Esophagus muscularis mucosa (tissue), 4 donors: ENCODE results near the gene TNNT2.

Source experiments
- CTCF ChIP-seq, 3 experiments: fragments of 200-600 bp in 2 of 3; fragments of 450-650 bp in 1 of 3; sonication (generic) in 2 of 3; IDR thresholded peaks; one replicate each; pipeline ENCODE4 v1.5.1; 2017 to 2019; ENCODE audit warnings: antibody characterized with exemption in 3 of 3, mild to moderate bottlenecking in 2 of 3, moderate library complexity in 1 of 3
- EP300 ChIP-seq: sonication (generic); formaldehyde crosslinking; IDR thresholded peaks from one replicate; pipeline ENCODE4 v1.6.1; 2017; ENCODE audit warnings: antibody characterized with exemption
- POLR2A ChIP-seq: fragments of 450-650 bp; IDR thresholded peaks from one replicate; pipeline ENCODE4 v1.6.1; 2017; ENCODE audit warnings: antibody characterized with exemption, moderate library complexity, mild to moderate bottlenecking, low read depth
- POLR2AphosphoS5 ChIP-seq, 2 donors: sonication (generic); formaldehyde crosslinking; IDR thresholded peaks; one replicate each; pipeline ENCODE4 v1.6.1; 2017; ENCODE audit warnings: antibody characterized with exemption in 2 of 2

GRCh38 chr1:201334325-201335173 lies 42.9 kb downstream of the TNNT2 start:
- no peak for TF ChIP-seq POLR2A
- no peak for TF ChIP-seq CTCF (IDR thresholded peaks at IDR 0.05)
- no peak for TF ChIP-seq EP300
- no peak for TF ChIP-seq POLR2AphosphoS5 (IDR thresholded peaks at IDR 0.05)
